ENCODE measurements around the gene DMBX1.
A peak's percentile ranks its signal among the peaks of the same experiment; 100 is the strongest.

DNA sequence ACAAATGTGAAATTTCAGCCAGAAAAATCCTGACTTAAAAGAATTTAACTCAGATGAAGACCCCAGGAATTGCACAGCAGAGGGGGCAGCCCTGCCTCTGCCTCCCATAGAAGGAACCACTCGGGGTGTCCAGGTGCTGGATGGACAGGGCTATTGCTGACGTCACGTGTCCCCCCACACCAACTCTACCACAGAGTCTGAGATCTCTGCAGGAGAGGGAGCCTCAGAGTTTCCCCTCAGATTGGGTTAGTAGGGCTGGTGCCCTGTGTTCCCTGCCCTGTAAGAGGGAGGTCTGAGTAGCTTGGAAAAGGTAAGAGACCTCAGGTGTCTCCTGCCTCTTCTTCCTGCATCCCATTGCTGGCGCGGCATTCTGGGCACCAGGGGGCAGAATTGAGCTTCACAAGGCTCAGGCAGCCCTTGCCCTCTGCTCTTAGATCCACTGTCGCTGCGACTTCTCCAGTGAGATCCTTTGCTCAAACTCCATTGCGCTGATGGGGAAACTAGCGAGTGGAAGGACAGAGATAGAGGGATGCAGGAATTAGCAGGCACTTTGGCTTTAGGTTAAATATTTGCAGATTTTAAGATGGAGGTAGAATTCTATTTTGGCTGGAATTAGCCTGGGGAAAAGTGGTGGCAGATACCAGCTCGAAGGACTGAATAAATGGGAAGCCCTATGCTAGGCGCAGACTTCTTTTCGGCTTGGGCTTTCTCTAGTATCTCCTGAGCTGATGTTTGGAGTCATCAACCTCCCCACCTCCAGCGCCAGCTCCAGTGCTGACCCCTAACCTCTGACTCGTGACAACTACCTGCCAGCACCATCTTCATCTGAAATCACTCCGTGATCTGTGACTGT, 42.8 kb upstream of the DMBX1 start:
- peak; percentile 48 to 88 (median 65) for TF ChIP-seq CTCF (IDR thresholded peaks at IDR 0.05)
- TF ChIP-seq POLR2AphosphoS5 (IDR thresholded peaks at IDR 0.05): no peak

Measured in sigmoid colon (tissue), 4 donors.